Measurements from ENCODE around the gene B4GALT2.

The B4GALT2 gene

DNA sequence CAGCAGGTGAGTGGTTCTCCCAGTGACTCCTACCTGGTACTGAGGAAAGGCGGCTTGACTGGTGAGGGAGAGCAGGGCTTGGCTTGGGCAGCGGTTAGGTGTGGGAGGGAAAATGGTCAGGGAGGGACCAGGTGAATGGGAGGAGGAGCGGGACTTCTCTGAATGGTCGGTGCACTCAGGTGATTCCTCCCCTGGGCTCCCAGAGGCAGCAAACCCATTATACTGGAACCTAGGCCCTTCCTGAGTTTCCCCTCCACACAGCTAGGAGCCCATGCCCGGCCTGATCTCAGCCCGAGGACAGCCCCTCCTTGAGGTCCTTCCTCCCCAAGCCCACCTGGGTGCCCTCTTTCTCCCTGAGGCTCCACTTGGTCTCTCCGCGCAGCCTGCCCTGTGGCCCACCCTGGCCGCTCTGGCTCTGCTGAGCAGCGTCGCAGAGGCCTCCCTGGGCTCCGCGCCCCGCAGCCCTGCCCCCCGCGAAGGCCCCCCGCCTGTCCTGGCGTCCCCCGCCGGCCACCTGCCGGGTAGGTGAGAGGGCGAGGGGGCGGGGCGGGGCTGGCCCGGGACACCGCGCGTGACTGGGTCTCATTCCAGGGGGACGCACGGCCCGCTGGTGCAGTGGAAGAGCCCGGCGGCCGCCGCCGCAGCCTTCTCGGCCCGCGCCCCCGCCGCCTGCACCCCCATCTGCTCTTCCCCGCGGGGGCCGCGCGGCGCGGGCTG is 43.1 kb upstream of the B4GALT2 start:
- no peaks in the 10 kb centered on the region for H3K36me3 ChIP-seq (ENCODE audit: control insufficient read depth, insufficient read depth, low read length)
- H3K4me3 ChIP-seq (ENCODE audit: insufficient read depth, low read depth, low read length) = peak overlapping the region; percentile 36
- H3K27me3 ChIP-seq (ENCODE audit: control insufficient read depth, insufficient read depth, low read length, poor library complexity, severe bottlenecking) = peaks cover 49% of the 10 kb centered on the region
- WGBS, 2 experiments = 9% methylated on average over 48 of the region's 48 CpGs
- H3K4me1 ChIP-seq (ENCODE audit: control insufficient read depth, insufficient read depth, low read length) = peaks cover 17% of the 10 kb centered on the region
- no peak overlapping the region for H3K27ac ChIP-seq (ENCODE audit: insufficient read depth, low read depth, low read length, poor library complexity, severe bottlenecking)
- no peaks in the 10 kb centered on the region for H3K9me3 ChIP-seq (ENCODE audit: control insufficient read depth, low read length)

DNA sequence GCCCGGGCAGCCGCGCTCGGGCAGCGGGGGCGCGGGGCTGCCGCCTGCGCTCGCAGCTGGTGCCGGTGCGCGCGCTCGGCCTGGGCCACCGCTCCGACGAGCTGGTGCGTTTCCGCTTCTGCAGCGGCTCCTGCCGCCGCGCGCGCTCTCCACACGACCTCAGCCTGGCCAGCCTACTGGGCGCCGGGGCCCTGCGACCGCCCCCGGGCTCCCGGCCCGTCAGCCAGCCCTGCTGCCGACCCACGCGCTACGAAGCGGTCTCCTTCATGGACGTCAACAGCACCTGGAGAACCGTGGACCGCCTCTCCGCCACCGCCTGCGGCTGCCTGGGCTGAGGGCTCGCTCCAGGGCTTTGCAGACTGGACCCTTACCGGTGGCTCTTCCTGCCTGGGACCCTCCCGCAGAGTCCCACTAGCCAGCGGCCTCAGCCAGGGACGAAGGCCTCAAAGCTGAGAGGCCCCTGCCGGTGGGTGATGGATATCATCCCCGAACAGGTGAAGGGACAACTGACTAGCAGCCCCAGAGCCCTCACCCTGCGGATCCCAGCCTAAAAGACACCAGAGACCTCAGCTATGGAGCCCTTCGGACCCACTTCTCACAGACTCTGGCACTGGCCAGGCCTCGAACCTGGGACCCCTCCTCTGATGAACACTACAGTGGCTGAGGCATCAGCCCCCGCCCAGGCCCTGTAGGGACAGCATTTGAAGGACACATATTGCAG is 42.4 kb upstream of the B4GALT2 start:
- Histone ChIP-seq H3K4me1 (ENCODE audit: control insufficient read depth, insufficient read depth, low read length) (peaks cover 17% of the 10 kb centered on the region), H3K27me3 (ENCODE audit: control insufficient read depth, insufficient read depth, low read length, poor library complexity, severe bottlenecking) (peaks cover 46% of the 10 kb centered on the region), H3K27ac (ENCODE audit: insufficient read depth, low read depth, low read length, poor library complexity, severe bottlenecking) (no peak overlapping the region), H3K4me3 (ENCODE audit: insufficient read depth, low read depth, low read length) (peak overlapping the region; percentile 36), H3K9me3 (ENCODE audit: control insufficient read depth, low read length) (no peaks in the 10 kb centered on the region), H3K36me3 (ENCODE audit: control insufficient read depth, insufficient read depth, low read length) (no peaks in the 10 kb centered on the region)
- whole genome bisulfite sequencing, 2 experiments = 7 to 8% methylated on average over 56 of the region's 56 CpGs

DNA sequence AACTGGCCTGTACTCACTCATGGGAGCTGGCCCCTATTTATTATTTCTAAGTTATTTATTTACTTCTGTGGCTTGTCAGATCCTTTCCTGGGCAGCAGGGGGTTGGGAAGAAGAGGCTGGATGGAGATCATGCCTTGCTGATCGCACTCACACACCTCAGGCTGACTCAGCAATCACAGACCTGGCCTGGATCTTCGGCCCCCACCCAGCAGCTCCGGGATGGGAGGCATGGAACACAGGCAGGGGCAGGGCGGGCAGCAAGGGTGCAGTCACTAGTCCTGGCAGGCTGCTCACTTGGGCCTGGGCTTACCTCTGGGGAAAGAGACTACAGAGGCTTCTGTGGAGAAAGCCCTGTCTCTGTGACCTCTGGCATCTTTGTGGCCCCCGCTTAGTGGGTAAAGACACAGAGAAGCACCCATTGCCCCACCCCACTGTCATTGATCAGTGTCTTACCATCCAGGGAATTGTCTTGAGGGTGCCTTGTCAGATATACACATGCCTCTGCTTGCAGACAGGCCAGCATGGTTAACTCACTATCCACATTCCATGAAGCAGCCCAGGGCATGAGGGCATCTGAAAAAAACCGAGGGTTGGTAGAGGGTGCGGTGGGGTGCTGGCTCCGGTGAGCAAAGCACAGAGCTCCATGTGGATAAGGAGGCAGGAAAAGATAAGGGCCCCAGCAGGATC is 41.7 kb upstream of the B4GALT2 start:
- Histone ChIP-seq H3K36me3 (ENCODE audit: control insufficient read depth, insufficient read depth, low read length) (no peaks in the 10 kb centered on the region), H3K9me3 (ENCODE audit: control insufficient read depth, low read length) (no peaks in the 10 kb centered on the region), H3K27ac (ENCODE audit: insufficient read depth, low read depth, low read length, poor library complexity, severe bottlenecking) (no peak overlapping the region), H3K4me3 (ENCODE audit: insufficient read depth, low read depth, low read length) (no peak overlapping the region), H3K27me3 (ENCODE audit: control insufficient read depth, insufficient read depth, low read length, poor library complexity, severe bottlenecking) (peaks cover 40% of the 10 kb centered on the region), H3K4me1 (ENCODE audit: control insufficient read depth, insufficient read depth, low read length) (peaks cover 17% of the 10 kb centered on the region)
- 92% methylated on average over 8 of the region's 8 CpGs for WGBS, 2 experiments

DNA sequence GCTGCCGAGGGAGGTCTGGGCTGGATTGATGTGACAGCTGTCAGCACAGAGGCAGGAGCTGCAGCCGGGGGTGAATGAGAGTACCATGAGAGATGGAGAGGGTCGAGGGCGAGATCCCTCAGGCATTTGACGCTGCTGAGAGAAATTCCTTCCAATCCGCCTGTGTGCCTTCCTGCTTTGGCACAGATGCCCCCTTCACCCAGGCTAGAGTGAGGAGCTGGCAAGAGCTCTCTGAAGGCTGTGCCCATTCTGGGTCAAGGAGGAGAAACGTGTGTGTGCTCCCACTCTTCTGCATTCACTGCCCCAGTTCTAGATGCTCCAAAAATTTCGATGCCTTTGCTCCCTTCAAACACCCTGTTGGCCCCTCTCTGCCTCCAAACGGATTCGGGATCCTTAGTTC is 40.6 kb upstream of the B4GALT2 start:
- WGBS, 2 experiments = 72 to 73% methylated on average over 10 of the region's 10 CpGs
- peaks cover 30% of the 10 kb centered on the region for H3K27me3 ChIP-seq (ENCODE audit: control insufficient read depth, insufficient read depth, low read length, poor library complexity, severe bottlenecking)

GRCh38 chr1:43938892-43939587 is 40.0 kb upstream of the B4GALT2 start:
- H3K36me3 ChIP-seq (ENCODE audit: control insufficient read depth, insufficient read depth, low read length) = no peaks in the 10 kb centered on the region
- H3K27me3 ChIP-seq (ENCODE audit: control insufficient read depth, insufficient read depth, low read length, poor library complexity, severe bottlenecking) = peaks cover 26% of the 10 kb centered on the region
- no peak overlapping the region for H3K27ac ChIP-seq (ENCODE audit: insufficient read depth, low read depth, low read length, poor library complexity, severe bottlenecking)
- no peak overlapping the region for H3K4me3 ChIP-seq (ENCODE audit: insufficient read depth, low read depth, low read length)
- no peaks in the 10 kb centered on the region for H3K9me3 ChIP-seq (ENCODE audit: control insufficient read depth, low read length)
- H3K4me1 ChIP-seq (ENCODE audit: control insufficient read depth, insufficient read depth, low read length) = peaks cover 13% of the 10 kb centered on the region
- 48 to 56% methylated on average over 3 of the region's 3 CpGs for WGBS, 2 experiments

More for the DNA sequence above, 40.6 kb upstream of the B4GALT2 start:
- Histone ChIP-seq H3K4me3 (ENCODE audit: insufficient read depth, low read depth, low read length) (no peak overlapping the region), H3K9me3 (ENCODE audit: control insufficient read depth, low read length) (no peaks in the 10 kb centered on the region), H3K27ac (ENCODE audit: insufficient read depth, low read depth, low read length, poor library complexity, severe bottlenecking) (no peak overlapping the region), H3K36me3 (ENCODE audit: control insufficient read depth, insufficient read depth, low read length) (no peaks in the 10 kb centered on the region), H3K4me1 (ENCODE audit: control insufficient read depth, insufficient read depth, low read length) (peaks cover 17% of the 10 kb centered on the region)

- Histone ChIP-seq H3K36me3 (ENCODE audit: control insufficient read depth, insufficient read depth, low read length) (no peaks in the 10 kb centered on the region), H3K9me3 (ENCODE audit: control insufficient read depth, low read length) (no peaks in the 10 kb centered on the region), H3K4me1 (ENCODE audit: control insufficient read depth, insufficient read depth, low read length) (peaks cover 2% of the 10 kb centered on the region), H3K27me3 (ENCODE audit: control insufficient read depth, insufficient read depth, low read length, poor library complexity, severe bottlenecking) (peaks cover 4% of the 10 kb centered on the region), H3K27ac (ENCODE audit: insufficient read depth, low read depth, low read length, poor library complexity, severe bottlenecking) (no peak overlapping the region), H3K4me3 (ENCODE audit: insufficient read depth, low read depth, low read length) (no peak overlapping the region)
- 81 to 85% methylated on average over 3 of the region's 3 CpGs for WGBS, 2 experiments
Measured at GRCh38 chr1:43942411-43942810, 36.6 kb upstream of the B4GALT2 start.

DNA sequence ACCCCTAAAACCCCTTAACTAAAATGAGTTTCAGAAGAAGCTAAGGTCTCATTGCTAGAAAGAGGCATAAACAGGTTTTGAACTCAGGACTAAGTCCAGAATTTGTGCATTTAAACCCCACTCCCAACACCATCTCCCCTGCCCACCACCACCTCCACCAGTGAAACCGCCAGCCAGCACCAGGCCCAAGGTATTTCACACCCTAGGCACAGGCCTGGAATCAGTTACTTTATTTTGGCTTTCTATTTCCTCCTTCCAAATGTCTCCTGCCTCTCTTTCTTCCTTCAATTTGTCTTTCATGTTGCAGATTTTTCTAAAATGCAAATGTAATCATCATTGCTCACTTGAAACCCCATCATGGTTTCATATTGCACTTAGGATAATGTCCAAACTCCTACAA is 34.1 kb upstream of the B4GALT2 start:
- 95 to 96% methylated on average over 1 of the region's 1 CpG for WGBS, 2 experiments

GRCh38 chr1:43945674-43946235 is 33.3 kb upstream of the B4GALT2 start:
- H3K9me3 ChIP-seq (ENCODE audit: control insufficient read depth, low read length) = no peaks in the 10 kb centered on the region
- no peak overlapping the region for H3K27ac ChIP-seq (ENCODE audit: insufficient read depth, low read depth, low read length, poor library complexity, severe bottlenecking)
- peaks cover 7% of the 10 kb centered on the region for H3K4me1 ChIP-seq (ENCODE audit: control insufficient read depth, insufficient read depth, low read length)
- H3K4me3 ChIP-seq (ENCODE audit: insufficient read depth, low read depth, low read length) = peak overlapping the region; percentile 89
- H3K36me3 ChIP-seq (ENCODE audit: control insufficient read depth, insufficient read depth, low read length) = no peaks in the 10 kb centered on the region
- no peaks in the 10 kb centered on the region for H3K27me3 ChIP-seq (ENCODE audit: control insufficient read depth, insufficient read depth, low read length, poor library complexity, severe bottlenecking)
- WGBS, 2 experiments = 82 to 90% methylated on average over 3 of the region's 3 CpGs

More for the DNA sequence above, 34.1 kb upstream of the B4GALT2 start:
- Histone ChIP-seq H3K36me3 (ENCODE audit: control insufficient read depth, insufficient read depth, low read length) (no peaks in the 10 kb centered on the region), H3K4me3 (ENCODE audit: insufficient read depth, low read depth, low read length) (no peak overlapping the region), H3K27ac (ENCODE audit: insufficient read depth, low read depth, low read length, poor library complexity, severe bottlenecking) (no peak overlapping the region), H3K4me1 (ENCODE audit: control insufficient read depth, insufficient read depth, low read length) (peaks cover 7% of the 10 kb centered on the region), H3K9me3 (ENCODE audit: control insufficient read depth, low read length) (no peaks in the 10 kb centered on the region), H3K27me3 (ENCODE audit: control insufficient read depth, insufficient read depth, low read length, poor library complexity, severe bottlenecking) (no peaks in the 10 kb centered on the region)

DNA sequence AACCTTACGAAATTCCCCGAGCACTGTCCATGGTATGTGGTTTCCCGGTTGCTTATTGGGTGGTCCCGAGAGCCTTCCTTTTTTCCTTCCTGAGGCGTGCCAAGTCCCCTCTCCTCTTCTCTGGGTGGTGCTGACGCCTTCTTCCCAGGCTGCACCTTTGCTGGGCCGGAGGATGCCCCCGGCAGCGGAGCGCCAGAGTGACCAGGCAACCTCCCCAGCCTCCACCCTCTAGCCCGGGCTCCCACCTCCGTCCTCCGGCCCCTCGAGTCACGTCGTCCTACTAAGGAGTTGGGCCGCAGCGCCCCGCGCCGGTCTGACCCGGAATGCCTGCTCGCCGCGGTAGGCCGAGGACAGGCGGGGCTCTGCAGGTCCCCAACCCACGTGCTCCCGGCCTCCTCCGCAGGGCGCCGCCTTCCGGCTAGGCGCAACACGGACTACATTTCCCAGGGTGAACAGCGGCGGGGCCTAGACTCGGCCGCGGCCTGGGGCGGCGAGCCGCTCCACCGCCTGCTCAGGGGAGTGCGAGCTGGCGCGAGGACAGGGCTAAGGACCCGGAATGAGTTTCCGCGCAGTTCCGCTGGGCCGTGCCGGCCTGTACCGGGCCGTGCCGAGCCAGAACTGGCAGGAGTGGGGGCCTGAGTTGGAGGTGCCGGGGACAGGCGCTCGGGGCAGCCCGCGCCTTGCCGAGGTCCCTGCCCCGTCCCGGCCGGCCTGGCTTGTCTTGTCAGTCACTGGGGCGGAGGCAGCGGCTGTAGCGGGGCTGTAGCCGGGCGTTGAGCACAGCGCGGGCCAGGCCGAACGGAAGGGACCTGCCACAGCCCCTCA is 32.6 kb upstream of the B4GALT2 start, which contains the start of gene IPO13:
TSS of gene IPO13 (plus strand) at position 715 of the 825 bp plus-strand sequence. CDS start 651 bp downstream, outside the sequence.
- 1% methylated on average over 74 of the region's 74 CpGs for WGBS, 2 experiments
- no peaks in the 10 kb centered on the region for H3K27me3 ChIP-seq (ENCODE audit: control insufficient read depth, insufficient read depth, low read length, poor library complexity, severe bottlenecking)
- H3K36me3 ChIP-seq (ENCODE audit: control insufficient read depth, insufficient read depth, low read length) = no peaks in the 10 kb centered on the region
- H3K4me3 ChIP-seq (ENCODE audit: insufficient read depth, low read depth, low read length) = peak within 1 kb of the TSS; percentile 89
- H3K27ac ChIP-seq (ENCODE audit: insufficient read depth, low read depth, low read length, poor library complexity, severe bottlenecking) = peak within 1 kb of the TSS; percentile 98
- H3K9me3 ChIP-seq (ENCODE audit: control insufficient read depth, low read length) = no peaks in the 10 kb centered on the region
- H3K4me1 ChIP-seq (ENCODE audit: control insufficient read depth, insufficient read depth, low read length) = peaks cover 7% of the 10 kb centered on the region

Measured in ectodermal cell (in vitro differentiated cells).